Heart right ventricle (tissue), 16 donors: ENCODE data around the gene HMCN1. TPM values are rescaled to one million over a fixed set of nuclear protein-coding genes. Genes with fewer than 3 reads are reported as not detected.
A peak's percentile ranks its signal among the peaks of the same experiment; 100 is the strongest.
"Not testable (repeated sequence)": the region's sequence is repeated elsewhere in the genome, so short reads cannot be mapped to it uniquely, and the experiment has no call there.

Experiments used
- ATAC-seq, 8 donors: fragments of 200-7000 bp; cut with Tn5 transposase; one replicate each; pipeline ENCODE4 v1.9.1; 2020; ENCODE audit warnings: mild to moderate bottlenecking in 8 of 8, moderate library complexity in 8 of 8, moderate number of reproducible peaks in 1 of 8
- DNase-seq, 2 donors: peaks; one replicate each; pipeline ENCODE4 v3.0.0-alpha.2; 2020
- H3K27ac ChIP-seq, 10 donors: fragments of 200-600 bp; sonication (generic) in 2 of 10; one replicate each; pipeline versions ENCODE4 v1.5.0 to v1.8.0; 2020 to 2022; ENCODE audit warnings: mild to moderate bottlenecking in 3 of 10
- H3K27me3 ChIP-seq, 7 donors: fragments of 200-600 bp; one replicate each; pipeline ENCODE4 v1.8.0; 2021 to 2022; ENCODE audit warnings: mild to moderate bottlenecking in 2 of 7
- H3K36me3 ChIP-seq, 9 donors: fragments of 200-600 bp; sonication (generic) in 1 of 9; one replicate each; pipeline versions ENCODE4 v1.5.0 to v1.8.0; 2020 to 2022; ENCODE audit warnings: mild to moderate bottlenecking in 2 of 9
- H3K4me1 ChIP-seq, 9 donors: fragments of 200-600 bp; sonication (generic) in 1 of 9; one replicate each; pipeline versions ENCODE4 v1.5.0 to v1.8.0; 2020 to 2022; ENCODE audit warnings: mild to moderate bottlenecking in 4 of 9
- H3K4me3 ChIP-seq, 10 donors: fragments of 200-600 bp; sonication (generic) in 2 of 10; one replicate each; pipeline versions ENCODE4 v1.5.0 to v1.8.0; 2020 to 2022; ENCODE audit warnings: mild to moderate bottlenecking in 7 of 10, moderate library complexity in 2 of 10
- H3K9me3 ChIP-seq, 11 donors: fragments of 200-600 bp in 10 of 11; sonication (generic) in 2 of 11; one replicate each; pipeline versions ENCODE4 v1.5.0 to v1.8.0; 2013 to 2022; ENCODE audit warnings: mild to moderate bottlenecking in 2 of 11, control low read depth in 1 of 11, moderate library complexity in 1 of 11
- WGBS, 2 donors: extraction: QIAGEN DNeasy Blood & Tissue Kit; methylation state at CpG; one replicate each; pipeline ENCODE4 v1.1.7; 2013; ENCODE audit warnings: inconsistent platforms in 1 of 2; 5-methylcytosine and 5-hydroxymethylcytosine counted together
- intact Hi-C, 10 donors: fragments of 100-400 bp; cut with DNase I; formaldehyde crosslinking; loops; one replicate each; pipeline versions ENCODE4 v1.11.1 to v1.14.2; 2022
- polyA plus RNA-seq, 2 donors: library from polyadenylated mRNA; stranded (reverse); fragments of 200-250 nt; gene quantifications; one replicate each; pipeline ENCODE4 v1.2.3, GENCODE V29; 2013
- total RNA-seq, 10 donors: library from RNA; stranded (reverse); fragmentation: NEBNext Ultra II Directional in 3 of 10; extraction: Animal tissue kit (Norgen Biotek cat#: 25700) in 3 of 10; gene quantifications; one replicate each; pipeline versions ENCODE4 v1.2.1 to v1.2.4, GENCODE V29; 2021 to 2023
- TF ChIP-seq, protein P1 (sequence below), 9 donors: fragments of 200-600 bp; sonication (generic) in 2 of 9; IDR thresholded peaks; one replicate each; pipeline versions ENCODE4 v1.5.0 to v1.8.0; 2021 to 2022; ENCODE audit warnings: antibody characterized with exemption in 9 of 9, mild to moderate bottlenecking in 5 of 9, moderate library complexity in 1 of 9
- donor health status: Arrhythmogenic right ventricular cardiomyopathy.
- donor health status: ischemic (EF 13 %, LVEDD 7.1; RV severe dilation, severe dysfunction).
- donor health status: healthy with polysubstance abuse.
- donor health status: DM: no; HTN: yes; CAD: no.
- donor health status: DM: no; HTN: no; CAD: no.
- donor health status: ischemic (EF 25% LVEDD 6.9; RV normal size, moderate dysfunction).
- donor health status: ischemic (EF 25% LVEDD 5.7; RV mildly dilated, moderate dysfunction).
- donor health status: healthy.
- donor health status: DM: yes; HTN: yes; CAD: no.
- donor health status: Ischemic cardiomyopathy.
- donor health status: ischemic (EF 35%, LVEDD 5.7; RV mildly dilated, moderate dysfunction).
- donor health status: nonischemic (EF 11% LVEDD 7.7; RV severe dilation, severe dysfunction).
- donor health status: DM: yes; HTN: yes; CAD: no.
- donor health status: PGD.
- donor health status: ischemic (EF 29% LVEDD 5.4; RV normal size, mild dysfunction).
- donor health status: nonischemic (EF 23%, LVEDD 6.1; RV moderate dilation, normal function).

Gene HMCN1
- total and polyA plus RNA-seq, 12 donors = 3.4 to 12.4 (median 6.2) TPM

DNA sequence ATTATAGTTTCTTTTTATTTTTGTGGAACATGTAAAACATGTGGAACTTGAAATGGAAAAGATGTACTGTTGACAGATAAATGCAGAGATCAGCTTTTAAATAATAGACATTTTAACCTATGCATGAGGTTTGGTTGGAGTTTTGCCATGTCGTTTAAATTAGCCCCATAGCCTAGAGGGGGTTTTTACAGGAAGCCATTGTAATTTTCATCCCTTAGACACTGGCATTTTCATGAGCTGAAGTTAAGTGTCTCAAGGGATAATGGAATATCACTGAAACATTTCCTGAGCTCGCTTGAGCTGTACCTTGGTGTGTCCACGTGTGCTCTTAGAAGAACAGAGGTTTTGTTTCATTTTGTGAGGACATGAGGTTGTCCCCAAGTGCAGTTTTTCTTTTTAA, 54.2 kb downstream of the HMCN1 start:
- WGBS, 2 donors = 49 to 63% methylated on average over 3 of the region's 3 CpGs
- TF ChIP-seq, protein P1, sequence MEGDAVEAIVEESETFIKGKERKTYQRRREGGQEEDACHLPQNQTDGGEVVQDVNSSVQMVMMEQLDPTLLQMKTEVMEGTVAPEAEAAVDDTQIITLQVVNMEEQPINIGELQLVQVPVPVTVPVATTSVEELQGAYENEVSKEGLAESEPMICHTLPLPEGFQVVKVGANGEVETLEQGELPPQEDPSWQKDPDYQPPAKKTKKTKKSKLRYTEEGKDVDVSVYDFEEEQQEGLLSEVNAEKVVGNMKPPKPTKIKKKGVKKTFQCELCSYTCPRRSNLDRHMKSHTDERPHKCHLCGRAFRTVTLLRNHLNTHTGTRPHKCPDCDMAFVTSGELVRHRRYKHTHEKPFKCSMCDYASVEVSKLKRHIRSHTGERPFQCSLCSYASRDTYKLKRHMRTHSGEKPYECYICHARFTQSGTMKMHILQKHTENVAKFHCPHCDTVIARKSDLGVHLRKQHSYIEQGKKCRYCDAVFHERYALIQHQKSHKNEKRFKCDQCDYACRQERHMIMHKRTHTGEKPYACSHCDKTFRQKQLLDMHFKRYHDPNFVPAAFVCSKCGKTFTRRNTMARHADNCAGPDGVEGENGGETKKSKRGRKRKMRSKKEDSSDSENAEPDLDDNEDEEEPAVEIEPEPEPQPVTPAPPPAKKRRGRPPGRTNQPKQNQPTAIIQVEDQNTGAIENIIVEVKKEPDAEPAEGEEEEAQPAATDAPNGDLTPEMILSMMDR (IDR thresholded peaks at IDR 0.05) = no peak

DNA sequence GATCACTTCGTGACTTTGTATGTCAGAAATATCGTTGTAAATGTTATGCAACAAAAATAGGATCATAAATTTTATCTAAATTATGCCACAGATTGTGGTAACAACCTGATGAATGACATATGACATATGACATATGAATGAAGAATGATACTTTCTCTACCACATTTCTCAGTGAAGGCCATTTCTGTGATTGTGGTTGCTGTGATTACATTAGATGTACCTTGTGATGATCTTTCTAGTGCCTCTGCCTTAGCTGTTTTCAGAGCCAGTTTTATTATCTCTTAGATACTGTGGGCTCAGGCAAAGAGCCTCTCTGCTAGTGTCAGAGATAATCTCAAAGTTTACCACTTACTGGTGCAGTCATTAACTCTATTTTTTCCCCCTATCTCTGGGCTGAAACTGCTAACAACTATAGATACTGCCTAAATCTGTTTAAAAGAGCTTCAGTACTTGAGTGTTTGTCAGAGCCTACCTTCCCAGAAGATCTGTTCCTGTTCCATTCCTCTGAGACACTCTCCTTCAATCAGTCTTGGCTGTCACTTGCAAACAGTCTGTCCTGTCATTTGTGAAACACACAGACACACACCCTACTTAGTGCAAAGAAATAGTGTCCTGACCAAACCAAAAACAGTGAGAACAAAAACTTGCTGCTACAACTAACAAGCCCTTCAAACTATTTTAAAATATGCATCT, 55.5 kb downstream of the HMCN1 start:
- no peaks in the 10 kb centered on the region for H3K27me3 ChIP-seq
- H3K9me3 ChIP-seq = no peaks in the 10 kb centered on the region
- H3K27ac ChIP-seq = peak overlapping the region in 5 of 10 donors; percentile 23 to 42 (median 36)
- TF ChIP-seq, protein P1 (IDR thresholded peaks at IDR 0.05) = no peak
- no peaks in the 10 kb centered on the region for H3K36me3 ChIP-seq
- H3K4me3 ChIP-seq = no peak overlapping the region
- intact Hi-C loops = no loop called here
- DNase-seq = no peak
- WGBS, 2 donors = 52 to 66% methylated on average over 2 of the region's 2 CpGs
- H3K4me1 ChIP-seq = peaks cover 0 to 42% (median 28%) of the 10 kb centered on the region in 9 donors
- peak in 2 of 8 donors; percentile 14 to 42 for ATAC-seq

More for the DNA sequence above, 54.2 kb downstream of the HMCN1 start:
- no peak for ATAC-seq
- no peaks in the 10 kb centered on the region for H3K36me3 ChIP-seq
- peaks cover 0 to 6% (median 0%) of the 10 kb centered on the region in 11 donors for H3K9me3 ChIP-seq
- intact Hi-C loops = no loop called here
- no peak overlapping the region for H3K27ac ChIP-seq
- no peaks in the 10 kb centered on the region for H3K27me3 ChIP-seq
- no peak overlapping the region for H3K4me3 ChIP-seq
- H3K4me1 ChIP-seq = peaks cover 0 to 42% (median 28%) of the 10 kb centered on the region in 9 donors
- DNase-seq = no peak

DNA sequence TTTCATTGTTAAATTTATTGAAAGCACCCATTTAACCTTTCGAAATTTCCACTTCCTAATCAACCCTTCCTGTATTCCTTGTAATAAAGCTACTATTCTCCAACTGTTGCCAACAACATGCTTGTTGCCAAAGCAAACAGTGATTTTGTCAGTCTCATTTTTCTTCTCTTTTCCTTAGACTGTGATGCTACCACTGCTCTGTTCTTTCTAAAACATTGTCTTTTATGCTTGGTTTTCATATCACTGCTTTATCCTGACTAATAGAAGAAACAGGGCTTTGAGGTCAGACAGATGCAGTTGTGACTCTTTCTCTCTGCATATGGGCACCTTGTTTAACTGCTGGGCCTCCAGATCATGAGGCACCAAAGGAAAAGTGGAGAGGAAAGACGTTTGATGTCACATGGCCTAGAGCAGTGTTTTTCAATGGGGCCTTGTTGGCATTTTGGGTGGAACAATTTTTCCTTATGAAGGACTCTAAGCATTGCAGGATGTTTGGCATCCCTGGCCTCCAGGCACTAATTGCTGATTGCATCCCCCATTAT, 56.1 kb downstream of the HMCN1 start:
- Histone ChIP-seq H3K9me3 (no peaks in the 10 kb centered on the region), H3K27ac (peak overlapping the region in 4 of 10 donors; percentile 10 to 42 (median 30)), H3K36me3 (no peaks in the 10 kb centered on the region), H3K4me3 (no peak overlapping the region), H3K4me1 (peaks cover 0 to 42% (median 28%) of the 10 kb centered on the region in 9 donors), H3K27me3 (no peaks in the 10 kb centered on the region)
- DNase-seq (no peak), ATAC-seq (peak in 4 of 8 donors; percentile 49 to 71 (median 62))
- TF ChIP-seq, protein P1 (IDR thresholded peaks at IDR 0.05) = no peak
- WGBS, 2 donors = 42% methylated on average over 2 of the region's 2 CpGs
- intact Hi-C loops = no loop called here

DNA sequence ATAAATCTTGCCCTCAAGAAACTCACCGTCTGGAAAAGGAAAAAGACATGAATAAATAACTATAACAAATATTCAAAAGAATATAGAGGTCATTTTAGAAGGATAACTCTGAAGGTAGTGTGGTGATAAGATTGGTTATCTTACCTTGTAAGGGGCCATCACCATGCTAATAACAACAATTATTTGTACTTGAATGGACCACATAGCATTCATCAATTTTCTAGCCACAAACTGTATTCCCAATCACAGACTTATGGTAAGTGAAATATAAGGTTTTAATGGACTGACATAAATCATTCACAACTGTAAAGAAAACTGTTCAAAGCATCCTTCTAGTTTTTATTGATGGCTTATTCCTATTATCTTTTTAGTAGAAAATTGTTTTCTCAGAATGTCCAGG, 57.8 kb downstream of the HMCN1 start:
- intact Hi-C loops = no loop called here
- Histone ChIP-seq H3K4me1 (peaks cover 0 to 38% (median 28%) of the 10 kb centered on the region in 9 donors), H3K36me3 (no peaks in the 10 kb centered on the region), H3K27me3 (no peaks in the 10 kb centered on the region), H3K4me3 (no peak overlapping the region), H3K27ac (no peak overlapping the region), H3K9me3 (peaks cover 0 to 4% (median 0%) of the 10 kb centered on the region in 11 donors)
- TF ChIP-seq, protein P1 (IDR thresholded peaks at IDR 0.05) = no peak
- DNase-seq (no peak), ATAC-seq (no peak)
- 92 to 94% methylated on average over 1 of the region's 1 CpG for WGBS, 2 donors

DNA sequence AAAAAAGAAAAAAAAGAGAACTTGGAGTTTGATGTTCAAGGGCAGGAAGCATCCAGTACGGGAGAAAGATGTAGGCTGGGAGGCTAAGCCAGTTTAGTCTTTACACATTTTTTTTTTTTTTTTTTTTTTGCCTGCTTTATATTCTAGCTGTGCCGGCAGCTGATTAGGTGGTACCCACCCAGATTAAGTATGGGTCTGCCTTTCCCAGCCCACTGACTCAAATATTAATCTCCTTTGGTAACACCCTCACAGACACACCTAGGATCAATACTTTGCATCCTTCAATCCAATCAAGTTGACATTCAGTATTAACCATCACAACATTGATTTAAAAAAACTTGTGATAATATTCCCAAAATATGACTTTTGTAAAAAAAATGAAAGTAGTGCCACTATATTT, 60.3 kb downstream of the HMCN1 start:
- ATAC-seq, DNase-seq, H3K36me3 ChIP-seq, H3K27ac ChIP-seq, intact Hi-C loops, H3K27me3 ChIP-seq, H3K4me3 ChIP-seq: not testable (repeated sequence)
- peaks cover 0 to 13% (median 12%) of the 10 kb centered on the region in 9 donors for H3K4me1 ChIP-seq
- 85 to 91% methylated on average over 2 of the region's 2 CpGs for WGBS, 2 donors
- H3K9me3 ChIP-seq = peaks cover 0 to 22% (median 7%) of the 10 kb centered on the region in 11 donors
